Neutrophil (primary cell): ENCODE measurements around the gene DNAJC7.
A peak's percentile ranks its signal among the peaks of the same experiment; 100 is the strongest.

Experiments used
- H3K27ac ChIP-seq: fragments of 200-600 bp; sonication (generic); 2 replicates; pipeline ENCODE4 v1.5.1; 2016; ENCODE audit warnings: mild to moderate bottlenecking, moderate library complexity
- H3K27me3 ChIP-seq: fragments of 200-600 bp; sonication (generic); 2 replicates; pipeline ENCODE4 v1.6.0; 2016; ENCODE audit warnings: mild to moderate bottlenecking
- H3K36me3 ChIP-seq: fragments of 200-600 bp; sonication (generic); 2 replicates; pipeline ENCODE4 v1.5.1; 2017
- H3K4me1 ChIP-seq, 2 experiments: fragments of 200-600 bp in 1 of 2; sonication (generic) in 1 of 2; 1 replicate in 1 of 2; 2 replicates in 1 of 2; pipeline versions ENCODE4 v1.5.1 to v1.6.1; 2013 to 2016; ENCODE audit warnings: low read depth in 1 of 2, low read length in 1 of 2, mild to moderate bottlenecking in 1 of 2, moderate library complexity in 1 of 2; ENCODE audit not compliant: control insufficient read depth in 1 of 2, insufficient read depth in 1 of 2
- H3K4me3 ChIP-seq, 2 experiments: fragments of 200-600 bp in 1 of 2; sonication (generic) in 1 of 2; 1 replicate in 1 of 2; 2 replicates in 1 of 2; pipeline ENCODE4 v1.5.1; 2013 to 2016; ENCODE audit warnings: low read depth in 1 of 2, low read length in 1 of 2, mild to moderate bottlenecking in 1 of 2, moderate library complexity in 1 of 2
- H3K9me3 ChIP-seq: fragments of 200-600 bp; sonication (generic); 2 replicates; pipeline ENCODE4 v1.5.1; 2016
- CTCF ChIP-seq: fragments of 200-600 bp; sonication (generic); IDR thresholded peaks from 2 replicates; pipeline ENCODE4 v1.5.1; 2016; ENCODE audit warnings: antibody characterized with exemption

The DNAJC7 gene

GRCh38 chr17:41962768-41963434, 54.3 kb downstream of the DNAJC7 start:
- peaks cover 30% of the 10 kb centered on the region in 2 experiments for H3K4me1 ChIP-seq
- H3K4me3 ChIP-seq = no peak overlapping the region
- H3K27me3 ChIP-seq = no peaks in the 10 kb centered on the region
- no peak overlapping the region for H3K27ac ChIP-seq
- TF ChIP-seq CTCF = peak; percentile 61
- no peaks in the 10 kb centered on the region for H3K36me3 ChIP-seq
- H3K9me3 ChIP-seq = no peaks in the 10 kb centered on the region

DNA sequence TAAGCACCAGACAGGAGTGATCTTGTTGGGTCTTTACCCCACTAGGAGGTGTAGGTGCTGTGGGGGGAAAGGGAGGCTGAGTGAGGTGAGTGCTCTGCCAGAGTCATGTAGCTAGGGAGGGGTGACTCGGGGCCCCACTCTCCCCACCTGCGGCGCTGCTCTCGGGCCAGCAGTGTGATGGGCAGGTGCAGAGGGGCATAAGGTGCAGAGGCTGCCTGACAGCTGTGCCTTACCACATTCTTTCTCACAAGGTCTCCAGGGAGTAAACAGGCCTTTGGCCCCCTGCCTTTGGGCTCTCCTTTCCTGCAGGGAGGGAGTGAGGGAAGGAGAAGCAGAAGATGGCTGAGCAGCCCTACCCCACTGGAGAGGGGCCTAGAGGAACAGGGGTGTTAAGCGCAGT, 55.1 kb downstream of the DNAJC7 start:
- Histone ChIP-seq H3K9me3 (no peaks in the 10 kb centered on the region), H3K27me3 (no peaks in the 10 kb centered on the region), H3K27ac (no peak overlapping the region), H3K4me3 (no peak overlapping the region), H3K36me3 (no peaks in the 10 kb centered on the region), H3K4me1 (peaks cover 30 to 32% of the 10 kb centered on the region in 2 experiments)
- no peak for TF ChIP-seq CTCF

DNA sequence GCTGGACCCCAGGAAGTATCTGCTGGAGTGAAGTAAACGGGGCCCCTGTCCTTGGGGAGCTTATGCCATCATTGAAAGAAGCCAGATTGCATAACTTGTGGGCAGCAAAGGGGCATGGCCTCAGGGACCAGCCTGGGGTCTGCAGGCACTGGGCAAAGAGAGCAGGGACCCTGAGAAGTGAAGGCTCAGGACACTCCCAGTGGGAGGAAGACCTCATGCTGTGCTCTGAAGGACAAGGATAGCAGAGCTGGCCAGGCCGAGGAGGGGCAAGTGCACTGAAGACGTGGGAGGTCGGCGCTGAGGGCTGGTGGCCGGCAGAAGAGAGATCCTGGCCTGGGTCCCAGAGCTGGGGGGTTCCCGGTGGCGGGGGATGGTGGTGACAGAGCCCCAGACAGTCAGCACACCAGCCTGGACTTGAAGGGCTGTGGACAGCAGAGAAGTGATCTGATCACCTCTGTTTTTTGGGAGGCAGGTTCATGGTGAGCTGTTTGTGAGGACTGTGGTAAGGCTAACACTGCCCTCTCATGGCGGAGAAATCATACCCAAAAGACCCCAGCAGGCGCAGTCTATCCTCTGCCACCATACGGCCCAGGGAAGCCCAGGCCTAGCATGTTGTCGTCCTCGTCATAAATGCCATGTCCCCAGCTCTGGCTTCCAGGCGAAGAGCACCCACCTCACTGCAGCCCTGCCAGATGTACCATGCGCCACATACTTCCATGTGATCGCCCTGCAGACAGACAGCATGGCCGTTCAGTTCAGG, 57.7 kb downstream of the DNAJC7 start:
- H3K27ac ChIP-seq = no peak overlapping the region
- no peaks in the 10 kb centered on the region for H3K36me3 ChIP-seq
- H3K4me3 ChIP-seq = no peak overlapping the region
- H3K27me3 ChIP-seq = no peaks in the 10 kb centered on the region
- peaks cover 21 to 22% of the 10 kb centered on the region in 2 experiments for H3K4me1 ChIP-seq
- H3K9me3 ChIP-seq = no peaks in the 10 kb centered on the region
- no peak for TF ChIP-seq CTCF

GRCh38 chr17:41959030-41959335, 58.3 kb downstream of the DNAJC7 start:
- no peak for TF ChIP-seq CTCF
- H3K9me3 ChIP-seq = no peaks in the 10 kb centered on the region
- no peak overlapping the region for H3K4me3 ChIP-seq
- H3K36me3 ChIP-seq = no peaks in the 10 kb centered on the region
- peaks cover 21 to 22% of the 10 kb centered on the region in 2 experiments for H3K4me1 ChIP-seq
- H3K27me3 ChIP-seq = no peaks in the 10 kb centered on the region
- H3K27ac ChIP-seq = no peak overlapping the region

DNA sequence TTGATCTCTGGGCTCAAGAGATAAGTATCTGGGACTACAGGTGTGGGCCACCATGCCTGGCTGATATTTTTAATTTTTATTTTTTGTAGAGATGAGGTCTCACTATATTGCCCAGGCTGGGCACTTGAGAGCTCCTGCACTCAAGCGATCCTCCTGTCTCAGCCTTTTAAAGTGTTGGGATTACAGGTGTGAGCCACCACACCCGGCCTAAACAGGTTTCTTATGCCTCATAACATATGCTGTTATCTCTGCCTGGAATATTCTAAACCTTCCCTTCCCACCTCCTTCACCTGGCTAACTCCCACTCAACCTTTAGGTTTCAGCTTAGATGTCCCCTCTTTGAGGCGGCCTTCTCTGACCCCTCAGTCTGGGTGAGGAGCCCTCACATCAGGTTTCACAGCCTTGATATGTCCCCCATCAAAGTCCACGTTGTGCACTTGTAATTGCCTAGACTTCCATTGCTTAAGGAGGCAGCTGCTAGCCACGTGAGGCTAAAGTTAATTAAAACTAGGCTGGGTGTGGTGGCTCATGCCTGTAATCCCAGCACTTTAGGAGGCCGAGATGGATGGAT, 59.3 kb downstream of the DNAJC7 start:
- H3K9me3 ChIP-seq = no peaks in the 10 kb centered on the region
- H3K36me3 ChIP-seq = no peaks in the 10 kb centered on the region
- TF ChIP-seq CTCF = no peak
- H3K27ac ChIP-seq = no peak overlapping the region
- H3K4me3 ChIP-seq = no peak overlapping the region
- no peaks in the 10 kb centered on the region for H3K27me3 ChIP-seq
- peaks cover 21 to 22% of the 10 kb centered on the region in 2 experiments for H3K4me1 ChIP-seq
